HFFc6 (cell line): ENCODE data around the gene ZSWIM1. TPM values are rescaled to one million over a fixed set of nuclear protein-coding genes. Genes with fewer than 3 reads are reported as not detected.

Experiments
- DNase-seq: peaks from one replicate; pipeline ENCODE4 v3.0.0-alpha.2; 2018
- H3K27ac Mint-ChIP-seq: 2 replicates; pipeline ENCODE4 v1.8.0; 2020; ENCODE audit warnings: mild to moderate bottlenecking, mixed read lengths
- H3K27me3 Mint-ChIP-seq: 2 replicates; pipeline ENCODE4 v1.8.0; 2021; ENCODE audit warnings: mild to moderate bottlenecking, moderate library complexity, mixed read lengths; ENCODE audit not compliant: insufficient read depth
- H3K36me3 Mint-ChIP-seq: 2 replicates; pipeline ENCODE4 v1.8.0; 2021; ENCODE audit warnings: low read depth, mixed read lengths
- H3K4me1 Mint-ChIP-seq: 2 replicates; pipeline ENCODE4 v1.8.0; 2020; ENCODE audit warnings: low read depth, mixed read lengths
- H3K4me3 Mint-ChIP-seq: 2 replicates; pipeline ENCODE4 v1.8.0; 2020; ENCODE audit warnings: mild to moderate bottlenecking, moderate library complexity, mixed read lengths
- H3K9me3 Mint-ChIP-seq: 2 replicates; pipeline ENCODE4 v1.8.0; 2020; ENCODE audit warnings: mild to moderate bottlenecking, mixed read lengths
- CTCF ChIP-seq: fragments of 200-600 bp; sonication (generic); IDR thresholded peaks from 2 replicates; pipeline ENCODE4 v1.5.0; 2021; ENCODE audit warnings: antibody characterized with exemption, mild to moderate bottlenecking
- total RNA-seq, 6 experiments: library from RNA; stranded (reverse); fragmentation: NEBNext Ultra II Directional; extraction: Animal tissue kit (Norgen Biotek cat#: 25700); gene quantifications; 2 replicates in 1 of 6; 3 replicates in 5 of 6; pipeline ENCODE4 v1.2.3, GENCODE V29; 2021

Gene ZSWIM1
- total RNA-seq, 6 experiments from 2014 or later, result 9.8 to 11.7 (median 10.3) TPM

GRCh38 chr20:45883100-45883469, 2.1 kb downstream of the ZSWIM1 start:
- H3K36me3 Mint-ChIP-seq, result peaks cover 24% of the 10 kb centered on the region
- H3K27ac Mint-ChIP-seq, result no peak overlapping the region
- no peak overlapping the region for H3K4me3 Mint-ChIP-seq
- no peak for DNase-seq
- peaks cover 37% of the 10 kb centered on the region for H3K4me1 Mint-ChIP-seq
- no peaks in the 10 kb centered on the region for H3K9me3 Mint-ChIP-seq
- peaks cover 2% of the 10 kb centered on the region; the same call in 1 of the 2 replicates for H3K27me3 Mint-ChIP-seq
- TF ChIP-seq CTCF, result no peak

DNA sequence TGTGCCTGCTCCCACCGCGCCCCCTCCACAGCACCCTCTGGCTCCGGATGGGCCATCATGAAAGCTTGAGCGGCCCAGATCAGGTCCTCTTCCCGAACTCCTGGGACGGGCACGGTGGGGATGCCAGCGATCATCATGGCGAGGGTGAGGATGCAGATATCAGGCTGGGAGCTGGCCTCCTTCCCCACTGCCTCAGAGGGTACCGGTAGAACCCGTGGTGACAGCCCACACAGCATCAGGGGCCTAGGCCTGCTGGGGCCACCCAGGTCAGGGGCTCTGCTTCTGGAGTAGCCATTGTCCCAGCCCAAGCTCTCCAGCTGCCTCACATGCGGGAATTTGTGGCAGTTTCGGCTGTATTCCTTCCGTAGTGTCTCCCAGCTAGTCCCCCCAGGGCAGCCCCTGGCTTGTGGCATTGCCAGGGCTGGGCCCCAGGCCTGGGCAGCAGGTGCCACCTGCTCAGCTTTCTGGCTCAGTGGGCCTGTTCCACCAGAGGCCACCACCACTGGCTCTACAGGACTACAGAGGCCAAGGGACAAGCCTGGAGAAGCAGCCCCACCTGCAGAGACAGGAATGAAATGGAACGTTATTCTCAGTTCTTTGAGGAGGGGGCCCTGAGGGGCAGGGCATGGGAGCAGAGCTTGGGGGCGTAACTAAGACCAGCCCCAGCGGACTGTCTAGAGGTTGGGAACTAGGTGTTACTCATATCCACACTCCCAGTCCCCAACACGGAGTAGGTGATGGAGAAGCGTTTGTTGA, 5.7 kb downstream of the ZSWIM1 start:
- no peak overlapping the region for H3K4me3 Mint-ChIP-seq
- DNase-seq, result no peak
- no peaks in the 10 kb centered on the region for H3K9me3 Mint-ChIP-seq
- no peak overlapping the region for H3K27ac Mint-ChIP-seq
- H3K36me3 Mint-ChIP-seq, result peaks cover 19% of the 10 kb centered on the region
- TF ChIP-seq CTCF, result no peak
- H3K4me1 Mint-ChIP-seq, result peaks cover 37% of the 10 kb centered on the region
- peaks cover 3% of the 10 kb centered on the region for H3K27me3 Mint-ChIP-seq

- no peak for TF ChIP-seq CTCF
- Mint-ChIP-seq H3K27ac (no peak within 1 kb of the TSS), H3K9me3 (no peaks in the 10 kb centered on the region), H3K36me3 (peaks cover 17% of the 10 kb centered on the region), H3K4me1 (peaks cover 37% of the 10 kb centered on the region), H3K4me3 (no peak within 1 kb of the TSS), H3K27me3 (peaks cover 5% of the 10 kb centered on the region)
- DNase-seq, result no peak
Measured at GRCh38 chr20:45887346-45887715, 6.3 kb downstream of the ZSWIM1 start, which contains the start of gene SPATA25. Gene SPATA25 (minus strand): TSS chr20:45887622. CDS start chr20:45887590, 32 bp downstream.

DNA sequence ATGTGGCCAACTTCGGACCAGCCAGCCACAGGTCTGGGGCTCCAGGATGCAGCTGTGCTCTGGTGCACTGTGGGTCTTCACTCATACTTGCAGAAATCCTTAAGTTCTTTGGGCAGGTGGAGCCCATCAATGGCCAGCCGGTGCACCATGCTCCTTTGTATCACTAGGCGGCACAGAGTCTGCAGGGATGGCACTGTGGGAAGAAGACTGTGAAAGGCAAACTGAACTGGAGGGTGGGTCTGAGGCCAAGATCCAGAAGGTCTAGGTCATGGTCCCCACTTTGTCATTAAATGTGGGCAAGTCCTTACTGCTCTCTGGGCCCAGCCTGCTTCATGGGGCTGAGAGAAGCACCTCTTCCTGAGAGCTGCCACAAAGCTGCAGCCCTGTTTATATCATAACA, 7.7 kb downstream of the ZSWIM1 start:
- Mint-ChIP-seq H3K36me3 (peaks cover 5% of the 10 kb centered on the region), H3K4me1 (peaks cover 39% of the 10 kb centered on the region), H3K27me3 (peaks cover 5% of the 10 kb centered on the region), H3K4me3 (no peak overlapping the region), H3K9me3 (no peaks in the 10 kb centered on the region), H3K27ac (no peak overlapping the region)
- DNase-seq, result no peak
- no peak for TF ChIP-seq CTCF

DNA sequence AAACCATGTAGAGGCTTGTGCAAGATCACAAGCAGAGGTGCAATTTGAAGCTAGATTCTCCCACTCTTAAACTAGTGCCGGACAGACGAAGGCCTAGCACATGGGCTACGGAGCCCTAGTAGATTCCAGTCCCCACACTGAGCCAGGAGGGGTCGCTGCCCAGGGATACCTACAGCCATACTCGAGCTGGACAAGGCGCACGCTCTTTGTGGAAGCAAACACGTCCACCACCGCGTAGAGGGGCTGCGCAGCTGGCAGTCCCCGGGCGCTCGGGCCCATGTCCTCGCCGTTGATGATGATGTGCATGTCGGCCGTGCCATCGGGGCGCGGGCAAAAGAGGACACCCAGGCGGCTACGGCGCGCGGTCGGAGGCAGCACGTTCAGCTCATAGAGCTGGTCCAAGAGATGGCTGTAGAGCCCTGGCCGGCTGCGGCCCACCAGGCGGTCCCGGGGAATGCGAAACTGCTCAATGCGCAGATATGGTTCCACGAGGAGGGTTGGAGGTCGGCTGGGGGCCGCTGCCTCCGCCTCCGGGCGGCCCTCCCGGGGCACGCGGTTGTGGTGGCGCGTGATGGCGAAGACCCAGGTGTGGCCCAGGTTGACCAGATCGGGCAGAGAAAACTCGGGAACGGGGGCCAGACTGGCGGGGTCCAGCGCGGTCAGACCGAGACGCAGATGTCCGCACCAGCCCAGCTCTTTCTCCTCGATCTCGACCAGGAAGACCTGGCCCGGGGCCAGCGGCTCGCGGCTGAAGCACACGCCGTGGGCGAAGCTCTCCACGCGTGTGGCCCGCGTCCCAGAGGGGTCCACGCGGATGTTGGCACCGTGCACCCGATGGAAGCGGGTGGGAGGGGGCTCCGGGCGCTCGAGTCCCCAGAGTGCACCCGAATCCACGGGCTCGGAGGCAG, 9.3 kb downstream of the ZSWIM1 start:
- Mint-ChIP-seq H3K9me3 (no peaks in the 10 kb centered on the region), H3K27me3 (peaks cover 5% of the 10 kb centered on the region), H3K27ac (peak overlapping the region; percentile 65), H3K4me1 (peaks cover 31% of the 10 kb centered on the region), H3K4me3 (peak overlapping the region; percentile 93), H3K36me3 (no peaks in the 10 kb centered on the region; the same call in 1 of the 2 replicates)
- TF ChIP-seq CTCF, result peak; percentile 71
- DNase-seq, result peak; percentile 46
